Measurements from ENCODE around the gene FAM241B.

The FAM241B gene

GRCh38 chr10:69662173-69662877 lies 32.3 kb downstream of the FAM241B start:
- DNase-seq (ENCODE audit: extremely low spot score, insufficient read length, low read depth), result no peak
- no peak for FAIRE-seq

DNA sequence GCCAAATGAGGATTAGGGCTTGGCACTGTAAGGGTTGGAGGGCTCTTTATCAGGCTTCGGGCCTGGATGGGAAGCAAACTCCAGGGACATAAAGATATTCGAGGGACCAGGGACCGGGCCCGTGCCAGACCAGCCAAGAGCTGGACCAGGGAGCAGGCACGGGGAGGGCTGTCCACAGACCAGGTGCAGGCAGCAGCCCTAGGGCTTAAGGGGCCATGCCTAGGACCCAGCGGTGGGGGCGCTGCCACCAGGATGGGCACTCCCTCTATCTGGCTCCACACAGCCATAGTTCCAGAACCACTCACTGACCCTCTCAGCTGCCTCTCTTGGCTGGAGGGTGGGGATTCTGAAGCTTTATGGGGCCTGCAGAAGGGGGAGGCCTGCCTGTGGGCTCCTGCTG lies 32.9 kb downstream of the FAM241B start:
- FAIRE-seq (no peak), DNase-seq (ENCODE audit: extremely low spot score, insufficient read length, low read depth) (no peak)

GRCh38 chr10:69663369-69663947 lies 33.4 kb downstream of the FAM241B start:
- no peak for DNase-seq (ENCODE audit: extremely low spot score, insufficient read length, low read depth)
- FAIRE-seq, result no peak

GRCh38 chr10:69665474-69666320 lies 35.6 kb downstream of the FAM241B start:
- FAIRE-seq, result no peak

DNA sequence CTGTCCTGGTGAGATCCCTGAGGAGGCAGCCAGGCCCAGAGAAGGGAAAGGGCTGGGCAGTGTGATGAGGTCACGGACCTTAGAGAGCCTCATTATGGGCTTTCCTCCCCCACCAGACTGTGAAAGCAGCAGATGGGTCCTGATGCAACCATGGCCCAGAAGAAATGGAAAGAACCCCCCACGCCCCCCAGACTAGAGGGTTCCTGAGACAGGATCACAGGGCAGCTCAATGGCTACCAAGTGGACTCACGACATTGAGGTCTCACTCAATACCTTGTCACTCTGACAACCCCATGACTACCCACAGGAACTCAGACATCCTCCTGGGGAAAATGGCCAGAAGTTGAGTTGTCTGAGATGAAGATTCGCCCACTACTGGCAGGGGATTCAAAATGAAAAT lies 36.7 kb downstream of the FAM241B start:
- DNase-seq (ENCODE audit: extremely low spot score, insufficient read length, low read depth) (no peak), FAIRE-seq (no peak)

More at GRCh38 chr10:69665474-69666320, 35.6 kb downstream of the FAM241B start:
- no peak for DNase-seq (ENCODE audit: extremely low spot score, insufficient read length, low read depth)

- no peak for FAIRE-seq
- no peak for DNase-seq (ENCODE audit: extremely low spot score, insufficient read length, low read depth)
Observed at GRCh38 chr10:69668721-69669120, 38.7 kb downstream of the FAM241B start.

GRCh38 chr10:69669409-69669808 lies 39.4 kb downstream of the FAM241B start:
- FAIRE-seq, result no peak

GRCh38 chr10:69673521-69673920 lies 43.5 kb downstream of the FAM241B start:
- no peak for DNase-seq (ENCODE audit: extremely low spot score, insufficient read length, low read depth)
- no peak for FAIRE-seq

More at GRCh38 chr10:69669409-69669808, 39.4 kb downstream of the FAM241B start:
- DNase-seq (ENCODE audit: extremely low spot score, insufficient read length, low read depth), result no peak

DNA sequence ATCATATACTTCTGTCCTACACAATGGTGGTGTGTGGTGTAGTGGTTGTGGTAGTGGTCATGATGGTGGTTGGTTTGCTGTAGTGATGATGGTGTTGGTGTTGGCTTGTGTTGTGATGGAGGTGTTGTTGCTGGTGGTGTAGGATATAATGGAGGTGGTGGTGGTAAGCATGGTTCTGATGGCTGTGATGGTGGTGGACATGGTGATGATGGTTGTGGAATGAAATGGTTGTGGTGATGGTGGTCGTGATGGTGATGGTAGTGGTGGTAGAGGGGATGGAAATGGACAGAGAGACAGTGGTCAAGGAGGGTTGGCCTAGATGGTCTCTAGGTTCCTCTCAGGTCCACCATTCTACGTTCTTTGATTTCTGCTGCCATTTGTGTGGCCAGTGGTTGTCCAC lies 44.7 kb downstream of the FAM241B start:
- DNase-seq (ENCODE audit: extremely low spot score, insufficient read length, low read depth) (no peak), FAIRE-seq (no peak)

GRCh38 chr10:69676301-69676700 lies 46.3 kb downstream of the FAM241B start:
- DNase-seq (ENCODE audit: extremely low spot score, insufficient read length, low read depth), result no peak
- FAIRE-seq, result no peak

DNA sequence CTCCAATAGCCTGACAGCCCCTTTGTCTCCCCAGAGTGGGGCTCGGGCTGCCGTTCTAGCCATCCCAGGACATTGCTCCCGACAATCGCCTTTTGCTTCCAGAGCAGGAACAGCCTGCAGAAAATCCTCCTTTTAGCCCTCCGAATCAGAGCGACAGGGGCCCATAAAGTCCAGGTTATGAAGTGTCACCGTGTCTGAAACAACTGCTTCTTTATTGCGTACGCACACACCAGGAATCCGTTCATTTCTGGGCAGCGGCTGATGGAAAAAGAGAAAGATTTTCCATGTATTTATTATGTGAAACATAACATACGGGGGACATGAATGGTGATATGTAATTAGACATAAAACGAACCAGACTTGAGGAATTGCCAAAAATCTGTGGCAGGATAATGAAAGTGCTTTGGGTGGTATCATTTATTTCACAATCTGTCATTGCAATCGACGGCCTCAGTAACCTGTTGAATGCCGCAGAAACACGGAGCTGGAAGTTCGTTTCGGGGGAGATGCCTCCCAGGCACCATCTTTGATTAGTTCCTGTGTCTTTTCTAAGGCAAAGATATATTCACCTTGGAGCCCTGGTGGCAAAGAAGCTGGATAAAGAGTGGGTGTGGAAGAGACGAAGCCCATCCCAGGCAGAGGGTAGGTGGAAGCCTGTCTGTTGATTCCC lies 48.1 kb downstream of the FAM241B start:
- DNase-seq (ENCODE audit: extremely low spot score, insufficient read length, low read depth) (no peak), FAIRE-seq (no peak)

DNA sequence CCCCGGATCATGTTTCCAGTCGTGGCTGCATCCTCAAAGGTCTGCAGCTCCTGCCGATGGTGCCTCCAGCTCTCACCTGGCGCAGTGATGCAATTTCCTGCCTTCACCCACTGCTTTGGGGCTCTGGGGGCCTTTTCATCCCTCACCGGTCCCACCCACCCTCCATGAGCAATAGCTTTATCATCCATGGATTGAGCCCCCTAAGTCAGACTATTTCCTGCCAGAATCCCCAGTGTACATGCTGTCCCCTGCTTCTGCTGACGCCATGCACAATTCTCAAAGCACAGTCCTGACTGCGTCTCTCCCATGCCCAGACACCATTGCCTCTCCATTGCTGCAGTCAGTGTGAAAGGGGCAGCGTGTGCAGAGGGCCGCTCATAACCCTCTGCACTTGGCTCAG lies 49.7 kb downstream of the FAM241B start:
- no peak for FAIRE-seq

GRCh38 chr10:69680610-69681009 lies 50.6 kb downstream of the FAM241B start:
- FAIRE-seq, result no peak

More for the DNA sequence above, 49.7 kb downstream of the FAM241B start:
- DNase-seq (ENCODE audit: extremely low spot score, insufficient read length, low read depth), result no peak

DNA sequence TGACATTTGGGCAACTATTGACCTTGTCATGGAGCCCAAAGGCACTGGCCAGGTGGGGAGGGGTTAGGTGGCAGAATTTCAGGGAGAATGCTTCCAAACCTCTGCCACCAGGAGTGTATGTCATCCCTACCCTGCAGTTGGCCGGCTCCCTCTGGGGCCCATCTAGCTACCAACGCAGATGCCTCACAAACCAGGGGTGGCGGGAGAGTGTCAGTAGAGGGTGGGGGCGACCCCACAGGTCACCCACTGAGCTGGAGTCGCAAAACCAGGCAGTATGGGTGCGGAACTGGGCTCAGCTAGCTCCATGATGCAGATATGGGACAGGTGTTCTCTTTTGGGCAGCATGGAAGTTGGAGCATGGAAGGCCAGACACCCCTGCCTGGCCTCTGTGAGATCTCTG lies 51.4 kb downstream of the FAM241B start:
- FAIRE-seq, result no peak

More at GRCh38 chr10:69680610-69681009, 50.6 kb downstream of the FAM241B start:
- DNase-seq (ENCODE audit: extremely low spot score, insufficient read length, low read depth), result no peak

GRCh38 chr10:69682955-69683474 lies 53.0 kb downstream of the FAM241B start:
- FAIRE-seq, result no peak

More for the DNA sequence above, 51.4 kb downstream of the FAM241B start:
- no peak for DNase-seq (ENCODE audit: extremely low spot score, insufficient read length, low read depth)

More at GRCh38 chr10:69682955-69683474, 53.0 kb downstream of the FAM241B start:
- no peak for DNase-seq (ENCODE audit: extremely low spot score, insufficient read length, low read depth)
